Thoracic aorta (tissue), 2 donors: ENCODE results near the gene NID1. TPM values are rescaled to one million over a fixed set of nuclear protein-coding genes. Genes with fewer than 3 reads are reported as not detected.

Experiments used
- ATAC-seq: fragments of 150-250 bp; one replicate; pipeline ENCODE4 v1.8.0; 2017; ENCODE audit warnings: low read depth; ENCODE audit not compliant: insufficient number of reproducible peaks, low FRiP score
- DNase-seq: peaks from one replicate; pipeline ENCODE4 v3.0.0-alpha.2; 2020; ENCODE audit warnings: low spot score
- H3K27ac ChIP-seq, 2 donors: fragments of 200-600 bp; sonication (generic); 1 replicate in 1 of 2; 2 replicates in 1 of 2; pipeline ENCODE4 v1.5.1; 2016; ENCODE audit warnings: mild to moderate bottlenecking in 2 of 2, moderate library complexity in 2 of 2
- H3K27me3 ChIP-seq: fragments of 200-600 bp; sonication (generic); replicated peaks from 2 replicates; pipeline ENCODE4 v1.6.0; 2016; ENCODE audit warnings: mild to moderate bottlenecking; ENCODE audit not compliant: insufficient read depth
- H3K36me3 ChIP-seq: fragments of 200-600 bp; sonication (generic); one replicate; pipeline ENCODE4 v1.5.1; 2016
- H3K4me1 ChIP-seq, 2 donors: fragments of 200-600 bp; sonication (generic); 1 replicate in 1 of 2; 2 replicates in 1 of 2; pipeline versions ENCODE4 v1.5.1 to v1.6.0; 2016; ENCODE audit warnings: low read depth in 2 of 2, mild to moderate bottlenecking in 1 of 2; ENCODE audit not compliant: control insufficient read depth in 1 of 2
- H3K4me3 ChIP-seq: fragments of 200-600 bp; sonication (generic); 2 replicates; pipeline ENCODE4 v1.5.1; 2016; ENCODE audit warnings: mild to moderate bottlenecking
- H3K9me3 ChIP-seq: fragments of 200-600 bp; sonication (generic); 2 replicates; pipeline ENCODE4 v1.5.1; 2016
- CTCF ChIP-seq: fragments of 200-600 bp; sonication (generic); IDR thresholded peaks from one replicate; pipeline ENCODE4 v1.5.1; 2019; ENCODE audit warnings: antibody characterized with exemption
- total RNA-seq, 2 donors: library from RNA; depleted of rRNA; stranded (reverse); fragments of >200 nt; gene quantifications; one replicate each; pipeline versions ENCODE4 v1.1.0 to v1.2.3, GENCODE V29; 2016

The NID1 gene
- total RNA-seq, 2 donors from 2014 or later = 82.4 to 95.5 TPM

GRCh38 chr1:235989105-235989504 lies 75.8 kb downstream of the NID1 start:
- H3K4me1 ChIP-seq = peaks cover 9 to 21% of the 10 kb centered on the region in 2 donors
- no peak for TF ChIP-seq CTCF

DNA sequence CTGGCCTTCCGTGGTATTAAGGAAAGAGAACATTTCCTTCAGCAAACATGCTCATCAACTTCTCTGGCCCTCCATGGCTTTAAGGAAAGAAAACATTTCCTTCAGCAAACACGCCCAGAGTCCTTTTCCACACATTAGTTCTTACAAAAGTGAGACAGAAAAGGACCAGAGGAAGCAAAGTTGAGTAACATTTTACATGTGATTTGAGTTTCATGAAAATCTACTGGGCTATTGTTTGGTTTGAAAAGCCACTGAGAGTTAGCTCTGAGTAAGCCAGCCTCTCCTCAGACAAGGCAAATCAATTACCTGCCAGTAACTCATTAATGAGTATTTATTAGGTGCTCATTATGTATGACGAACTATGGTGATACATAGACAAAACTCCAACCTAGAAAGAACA lies 78.0 kb downstream of the NID1 start:
- no peak for ATAC-seq
- H3K9me3 ChIP-seq = no peaks in the 10 kb centered on the region
- H3K27me3 ChIP-seq = no peaks in the 10 kb centered on the region
- H3K4me3 ChIP-seq = no peak overlapping the region
- peaks cover 14 to 41% of the 10 kb centered on the region in 2 donors for H3K4me1 ChIP-seq
- peak overlapping the region in 1 of 2 donors; percentile 18 for H3K27ac ChIP-seq
- H3K36me3 ChIP-seq = peaks cover 18% of the 10 kb centered on the region
- TF ChIP-seq CTCF = no peak
- no peak for DNase-seq

More at GRCh38 chr1:235989105-235989504, 75.8 kb downstream of the NID1 start:
- no peak for ATAC-seq
- Histone ChIP-seq H3K27ac (no peak overlapping the region), H3K9me3 (no peaks in the 10 kb centered on the region), H3K36me3 (peaks cover 21% of the 10 kb centered on the region), H3K4me3 (no peak overlapping the region), H3K27me3 (no peaks in the 10 kb centered on the region)
- no peak for DNase-seq

GRCh38 chr1:235984041-235984825 lies 80.7 kb downstream of the NID1 start:
- no peak for TF ChIP-seq CTCF
- Histone ChIP-seq H3K27me3 (no peaks in the 10 kb centered on the region), H3K9me3 (no peaks in the 10 kb centered on the region), H3K4me1 (peaks cover 14 to 65% of the 10 kb centered on the region in 2 donors), H3K4me3 (peak overlapping the region; percentile 61), H3K36me3 (peaks cover 7% of the 10 kb centered on the region), H3K27ac (peak overlapping the region; percentile 85 to 94)
- no peak for DNase-seq
- ATAC-seq = peak; percentile 25

DNA sequence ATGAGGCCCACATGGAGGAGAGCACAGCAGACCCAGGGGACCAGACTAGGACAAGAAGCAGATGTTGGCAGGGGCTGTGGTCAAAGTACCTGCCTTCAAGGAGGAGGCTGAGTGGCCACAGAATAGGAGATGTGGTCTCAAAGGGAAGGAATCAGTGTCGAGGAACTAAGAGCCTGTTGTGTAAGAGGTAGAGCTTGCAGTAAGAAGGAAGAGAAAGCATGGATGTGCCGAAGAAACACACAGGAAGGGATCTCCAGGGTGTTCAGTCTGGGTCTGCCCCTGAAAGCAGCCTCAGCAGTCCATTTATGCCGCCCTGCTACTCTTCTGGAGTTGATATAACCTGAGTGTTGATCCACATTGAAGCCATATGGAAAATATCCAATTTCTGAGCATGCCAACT lies 83.9 kb downstream of the NID1 start:
- TF ChIP-seq CTCF = no peak
- peaks cover 30% of the 10 kb centered on the region for H3K36me3 ChIP-seq
- DNase-seq = no peak
- H3K27ac ChIP-seq = peak overlapping the region; percentile 17 to 26
- no peaks in the 10 kb centered on the region for H3K9me3 ChIP-seq
- ATAC-seq = no peak
- H3K27me3 ChIP-seq = no peaks in the 10 kb centered on the region
- H3K4me1 ChIP-seq = peaks cover 14 to 57% of the 10 kb centered on the region in 2 donors
- H3K4me3 ChIP-seq = no peak overlapping the region

- H3K27ac ChIP-seq = no peak overlapping the region
- H3K9me3 ChIP-seq = no peaks in the 10 kb centered on the region
- no peak for DNase-seq
- peaks cover 10 to 51% of the 10 kb centered on the region in 2 donors for H3K4me1 ChIP-seq
- no peak for TF ChIP-seq CTCF
- no peaks in the 10 kb centered on the region for H3K27me3 ChIP-seq
- peaks cover 30% of the 10 kb centered on the region for H3K36me3 ChIP-seq
- no peak for ATAC-seq
- H3K4me3 ChIP-seq = no peak overlapping the region
Measured at GRCh38 chr1:235979716-235980333, 85.1 kb downstream of the NID1 start.
